Measurements from ENCODE around the gene PLXNA4.

GRCh38 chr7:132177708-132178401 lies 398.4 kb downstream of the PLXNA4 start:
- TF ChIP-seq POLR2A (IDR thresholded peaks at IDR 0.05; ENCODE audit: low read depth, low read length) (no peak), POLR2AphosphoS5 (IDR thresholded peaks at IDR 0.05; ENCODE audit: low read depth, low read length) (no peak)

All from GM12892 (cell line).